ENCODE measurements around the gene HSPG2.

Gene HSPG2

GRCh38 chr1:21961337-21961736 lies 24.2 kb upstream of the HSPG2 start:
- TF ChIP-seq, protein P1, sequence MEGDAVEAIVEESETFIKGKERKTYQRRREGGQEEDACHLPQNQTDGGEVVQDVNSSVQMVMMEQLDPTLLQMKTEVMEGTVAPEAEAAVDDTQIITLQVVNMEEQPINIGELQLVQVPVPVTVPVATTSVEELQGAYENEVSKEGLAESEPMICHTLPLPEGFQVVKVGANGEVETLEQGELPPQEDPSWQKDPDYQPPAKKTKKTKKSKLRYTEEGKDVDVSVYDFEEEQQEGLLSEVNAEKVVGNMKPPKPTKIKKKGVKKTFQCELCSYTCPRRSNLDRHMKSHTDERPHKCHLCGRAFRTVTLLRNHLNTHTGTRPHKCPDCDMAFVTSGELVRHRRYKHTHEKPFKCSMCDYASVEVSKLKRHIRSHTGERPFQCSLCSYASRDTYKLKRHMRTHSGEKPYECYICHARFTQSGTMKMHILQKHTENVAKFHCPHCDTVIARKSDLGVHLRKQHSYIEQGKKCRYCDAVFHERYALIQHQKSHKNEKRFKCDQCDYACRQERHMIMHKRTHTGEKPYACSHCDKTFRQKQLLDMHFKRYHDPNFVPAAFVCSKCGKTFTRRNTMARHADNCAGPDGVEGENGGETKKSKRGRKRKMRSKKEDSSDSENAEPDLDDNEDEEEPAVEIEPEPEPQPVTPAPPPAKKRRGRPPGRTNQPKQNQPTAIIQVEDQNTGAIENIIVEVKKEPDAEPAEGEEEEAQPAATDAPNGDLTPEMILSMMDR (IDR thresholded peaks at IDR 0.05; ENCODE audit: insufficient read depth, low read length, poor library complexity, severe bottlenecking), result no peak
- TF ChIP-seq EZH2phosphoT487 (conservative IDR thresholded peaks at IDR 0.05; ENCODE audit: low read length), result no peak
- Histone ChIP-seq H3K9ac (ENCODE audit: low read length) (no peak overlapping the region), H3K79me2 (ENCODE audit: insufficient read depth, low read length) (no peaks in the 10 kb centered on the region), H3K27ac (ENCODE audit: low read depth, low read length) (no peak overlapping the region), H4K20me1 (ENCODE audit: low read depth, low read length) (no peaks in the 10 kb centered on the region), H3K27me3 (ENCODE audit: low read length) (no peaks in the 10 kb centered on the region), H3F3A (ENCODE audit: insufficient read depth) (no peaks in the 10 kb centered on the region), H3K9me3 (ENCODE audit: insufficient read depth, low read length) (no peaks in the 10 kb centered on the region), H3K36me3 (ENCODE audit: low read length) (no peaks in the 10 kb centered on the region), H3K9me2 (replicated peaks; ENCODE audit: insufficient read depth, low read length) (no peaks in the 10 kb centered on the region), H2AFZ (ENCODE audit: low read depth, low read length, severe bottlenecking) (no peak overlapping the region), H3K4me3 (ENCODE audit: insufficient read depth, low read length, poor library complexity, severe bottlenecking) (no peak overlapping the region), H3K4me2 (ENCODE audit: low read depth, low read length, poor library complexity, severe bottlenecking) (no peak overlapping the region)

GRCh38 chr1:21956720-21957552 lies 19.8 kb upstream of the HSPG2 start:
- Histone ChIP-seq H3K27me3 (ENCODE audit: low read length) (no peaks in the 10 kb centered on the region), H4K20me1 (ENCODE audit: low read depth, low read length) (no peaks in the 10 kb centered on the region), H3K79me2 (ENCODE audit: insufficient read depth, low read length) (no peaks in the 10 kb centered on the region), H3K27ac (ENCODE audit: low read depth, low read length) (no peak overlapping the region), H3F3A (ENCODE audit: insufficient read depth) (no peaks in the 10 kb centered on the region), H2AFZ (ENCODE audit: low read depth, low read length, severe bottlenecking) (no peak overlapping the region), H3K4me2 (ENCODE audit: low read depth, low read length, poor library complexity, severe bottlenecking) (no peak overlapping the region), H3K4me3 (ENCODE audit: insufficient read depth, low read length, poor library complexity, severe bottlenecking) (no peak overlapping the region), H3K9me2 (replicated peaks; ENCODE audit: insufficient read depth, low read length) (no peaks in the 10 kb centered on the region), H3K9me3 (ENCODE audit: insufficient read depth, low read length) (no peaks in the 10 kb centered on the region), H3K36me3 (ENCODE audit: low read length) (no peaks in the 10 kb centered on the region), H3K9ac (ENCODE audit: low read length) (no peak overlapping the region)
- no peak for TF ChIP-seq EZH2phosphoT487 (conservative IDR thresholded peaks at IDR 0.05; ENCODE audit: low read length)
- TF ChIP-seq, protein P1 (IDR thresholded peaks at IDR 0.05; ENCODE audit: insufficient read depth, low read length, poor library complexity, severe bottlenecking), result no peak

DNA sequence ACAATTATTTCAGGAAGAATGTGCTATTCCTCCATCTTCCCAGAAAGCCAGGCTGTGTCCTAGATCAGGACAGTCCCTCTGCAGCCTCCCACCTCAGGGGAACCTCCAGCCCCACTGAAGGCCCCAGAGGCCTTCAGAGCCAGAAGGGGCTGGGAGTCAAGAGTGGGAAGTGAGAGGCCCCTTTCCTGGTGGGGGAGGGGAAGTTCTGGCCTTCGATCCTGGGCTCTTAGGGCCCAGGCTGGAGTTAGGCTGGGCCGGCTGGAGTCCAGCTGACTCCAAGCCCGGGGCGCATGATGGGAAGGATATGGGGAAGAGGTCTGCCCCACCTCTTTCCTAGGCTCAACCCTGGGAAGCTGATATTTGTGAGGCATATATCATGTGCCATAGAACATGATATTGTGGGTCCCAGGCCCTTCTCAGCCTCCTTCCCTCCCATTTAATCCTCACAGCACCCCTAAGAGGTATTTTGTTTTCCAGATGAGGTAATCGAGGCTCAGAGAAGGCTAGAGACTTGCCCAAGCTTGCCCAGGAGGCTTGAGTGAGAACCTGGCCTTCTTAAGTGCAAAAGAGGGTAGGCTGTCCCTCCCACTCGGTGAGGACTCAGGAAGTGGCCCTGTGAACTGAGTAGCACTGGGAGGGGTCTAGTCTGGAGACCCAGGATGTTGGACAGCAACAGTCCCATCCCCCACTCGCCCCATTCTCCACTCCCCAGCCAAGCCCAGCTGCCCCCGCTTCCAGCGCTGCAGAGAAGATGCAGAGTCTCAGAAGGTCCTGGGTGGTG lies 18.6 kb upstream of the HSPG2 start:
- Histone ChIP-seq H4K20me1 (ENCODE audit: low read depth, low read length) (no peaks in the 10 kb centered on the region), H2AFZ (ENCODE audit: low read depth, low read length, severe bottlenecking) (no peak overlapping the region), H3K27ac (ENCODE audit: low read depth, low read length) (no peak overlapping the region), H3K4me2 (ENCODE audit: low read depth, low read length, poor library complexity, severe bottlenecking) (no peak overlapping the region), H3K4me3 (ENCODE audit: insufficient read depth, low read length, poor library complexity, severe bottlenecking) (no peak overlapping the region), H3K36me3 (ENCODE audit: low read length) (no peaks in the 10 kb centered on the region), H3K9me2 (replicated peaks; ENCODE audit: insufficient read depth, low read length) (no peaks in the 10 kb centered on the region), H3K9ac (ENCODE audit: low read length) (no peak overlapping the region), H3F3A (ENCODE audit: insufficient read depth) (no peaks in the 10 kb centered on the region), H3K79me2 (ENCODE audit: insufficient read depth, low read length) (no peaks in the 10 kb centered on the region), H3K27me3 (ENCODE audit: low read length) (no peaks in the 10 kb centered on the region), H3K9me3 (ENCODE audit: insufficient read depth, low read length) (no peaks in the 10 kb centered on the region)
- no peak for TF ChIP-seq EZH2phosphoT487 (conservative IDR thresholded peaks at IDR 0.05; ENCODE audit: low read length)
- TF ChIP-seq, protein P1 (IDR thresholded peaks at IDR 0.05; ENCODE audit: insufficient read depth, low read length, poor library complexity, severe bottlenecking), result no peak

All from SU-DHL-6 (cell line).